H9 (cell line): ENCODE measurements around the gene CTIF. TPM values are rescaled to one million over a fixed set of nuclear protein-coding genes. Genes with fewer than 3 reads are reported as not detected.

Experiments
- DNase-seq: peaks from one replicate; pipeline ENCODE4 v3.0.0-alpha.2; 2017
- H2AFZ ChIP-seq: one replicate; pipeline ENCODE4 v1.6.1; 2013; ENCODE audit warnings: mild to moderate bottlenecking, low read length, control low read depth, moderate library complexity
- H2AK5ac ChIP-seq: 2 replicates; pipeline ENCODE4 v1.6.1; 2013; ENCODE audit warnings: low read length, control low read depth, mixed read lengths; ENCODE audit not compliant: insufficient read length
- H2BK120ac ChIP-seq: one replicate; pipeline ENCODE4 v1.6.1; 2013; ENCODE audit warnings: low read depth, mild to moderate bottlenecking, low read length, control low read depth, inconsistent platforms; ENCODE audit not compliant: poor library complexity, severe bottlenecking
- H2BK12ac ChIP-seq: 2 replicates; pipeline ENCODE4 v1.6.1; 2013; ENCODE audit warnings: low read length, control low read depth, mixed read lengths, low read depth; ENCODE audit not compliant: insufficient read length
- H2BK15ac ChIP-seq: 2 replicates; pipeline ENCODE4 v1.6.1; 2013; ENCODE audit warnings: low read depth, low read length, control low read depth
- H2BK20ac ChIP-seq: one replicate; pipeline ENCODE4 v1.6.1; 2013; ENCODE audit warnings: low read depth, mild to moderate bottlenecking, low read length, control low read depth, inconsistent platforms; ENCODE audit not compliant: poor library complexity, severe bottlenecking
- H2BK5ac ChIP-seq: 2 replicates; pipeline ENCODE4 v1.6.1; 2013; ENCODE audit warnings: low read length, control low read depth, mixed read lengths; ENCODE audit not compliant: insufficient read length
- H3K14ac ChIP-seq: 2 replicates; pipeline ENCODE4 v1.6.1; 2013; ENCODE audit warnings: low read length, control low read depth; ENCODE audit not compliant: insufficient read depth
- H3K18ac ChIP-seq: 2 replicates; pipeline ENCODE4 v1.6.1; 2013; ENCODE audit warnings: low read depth, mild to moderate bottlenecking, mixed read lengths, low read length, control low read depth; ENCODE audit not compliant: insufficient read length
- H3K23ac ChIP-seq: 2 replicates; pipeline ENCODE4 v1.6.1; 2013; ENCODE audit warnings: low read length, control low read depth, mixed read lengths, low read depth; ENCODE audit not compliant: insufficient read length
- H3K23me2 ChIP-seq: 2 replicates; pipeline ENCODE4 v1.6.1; 2013; ENCODE audit warnings: low read depth, mild to moderate bottlenecking, mixed read lengths, low read length, control low read depth; ENCODE audit not compliant: insufficient read length, poor library complexity, severe bottlenecking
- H3K27ac ChIP-seq: 2 replicates; pipeline ENCODE4 v1.5.1; 2013; ENCODE audit warnings: low read length, control low read depth, mixed read lengths, low read depth; ENCODE audit not compliant: insufficient read length
- H3K27me3 ChIP-seq: 2 replicates; pipeline ENCODE4 v1.6.1; 2013; ENCODE audit warnings: low read length, control low read depth, inconsistent platforms; ENCODE audit not compliant: insufficient read depth
- H3K4ac ChIP-seq: 2 replicates; pipeline ENCODE4 v1.6.1; 2013; ENCODE audit warnings: low read depth, mild to moderate bottlenecking, control low read depth, inconsistent platforms, low read length, moderate library complexity
- H3K4me1 ChIP-seq: 2 replicates; pipeline ENCODE4 v1.6.1; 2013; ENCODE audit warnings: low read length, control low read depth, inconsistent platforms; ENCODE audit not compliant: insufficient read depth
- H3K4me2 ChIP-seq: 2 replicates; pipeline ENCODE4 v1.6.1; 2013; ENCODE audit warnings: low read length, control low read depth, mixed read lengths; ENCODE audit not compliant: insufficient read length, insufficient read depth
- H3K56ac ChIP-seq: 2 replicates; pipeline ENCODE4 v1.6.1; 2013; ENCODE audit warnings: low read depth, mild to moderate bottlenecking, mixed read lengths, low read length, control low read depth; ENCODE audit not compliant: insufficient read length
- H3K79me1 ChIP-seq: 2 replicates; pipeline ENCODE4 v1.6.1; 2013; ENCODE audit warnings: low read depth, mild to moderate bottlenecking, moderate library complexity, low read length, control low read depth, inconsistent platforms; ENCODE audit not compliant: insufficient read depth, poor library complexity, severe bottlenecking
- H3K79me2 ChIP-seq: 2 replicates; pipeline ENCODE4 v1.6.1; 2013; ENCODE audit warnings: low read length, control low read depth, inconsistent platforms; ENCODE audit not compliant: insufficient read depth
- H3K9ac ChIP-seq: 2 replicates; pipeline ENCODE4 v1.6.1; 2013; ENCODE audit warnings: low read length, control low read depth, mixed read lengths; ENCODE audit not compliant: insufficient read length; ENCODE audit errors: extremely low read depth
- H3K9me3 ChIP-seq: one replicate; pipeline ENCODE4 v1.6.1; 2013; ENCODE audit warnings: low read depth, low read length, inconsistent platforms; ENCODE audit not compliant: control insufficient read depth
- H3T11ph ChIP-seq: one replicate; pipeline ENCODE4 v1.6.1; 2013; ENCODE audit warnings: mild to moderate bottlenecking, low read length, control low read depth, inconsistent platforms
- H4K20me1 ChIP-seq: one replicate; pipeline ENCODE4 v1.6.1; 2013; ENCODE audit not compliant: control insufficient read depth, insufficient read length, insufficient read depth
- H4K5ac ChIP-seq: 2 replicates; pipeline ENCODE4 v1.6.1; 2013; ENCODE audit warnings: low read depth, mild to moderate bottlenecking, mixed read lengths, low read length, control low read depth; ENCODE audit not compliant: insufficient read length
- H4K8ac ChIP-seq: replicated peaks from 2 replicates; pipeline ENCODE4 v1.6.1; 2013; ENCODE audit warnings: low read length, control low read depth, mixed read lengths, low read depth; ENCODE audit not compliant: insufficient read length
- H4K91ac ChIP-seq: 2 replicates; pipeline ENCODE4 v1.6.1; 2013; ENCODE audit warnings: low read depth, mild to moderate bottlenecking, moderate library complexity, mixed read lengths, low read length, control low read depth; ENCODE audit not compliant: insufficient read length
- H3K27ac Mint-ChIP-seq, 3 experiments: 2 replicates in 2 of 3; 3 replicates in 1 of 3; pipeline ENCODE4 v1.8.0; 2020 to 2021; ENCODE audit warnings: mixed read lengths in 3 of 3, mild to moderate bottlenecking in 1 of 3, moderate library complexity in 1 of 3
- H3K27me3 Mint-ChIP-seq: 2 replicates; pipeline ENCODE4 v1.8.0; 2021; ENCODE audit warnings: low read depth, mild to moderate bottlenecking, moderate library complexity, mixed read lengths
- H3K36me3 Mint-ChIP-seq, 3 experiments: 2 replicates in 2 of 3; 3 replicates in 1 of 3; pipeline ENCODE4 v1.8.0; 2020 to 2021; ENCODE audit warnings: low read depth in 3 of 3, mixed read lengths in 3 of 3; ENCODE audit not compliant: insufficient read depth in 1 of 3
- H3K4me1 Mint-ChIP-seq, 2 experiments: 2 replicates each; pipeline ENCODE4 v1.8.0; 2020; ENCODE audit warnings: mixed read lengths in 2 of 2
- H3K4me3 Mint-ChIP-seq, 2 experiments: 2 replicates in 1 of 2; 3 replicates in 1 of 2; pipeline ENCODE4 v1.8.0; 2020 to 2021; ENCODE audit warnings: mild to moderate bottlenecking in 2 of 2, mixed read lengths in 2 of 2, moderate library complexity in 1 of 2
- H3K9me3 Mint-ChIP-seq, 2 experiments: 2 replicates in 1 of 2; 3 replicates in 1 of 2; pipeline ENCODE4 v1.8.0; 2020; ENCODE audit warnings: mild to moderate bottlenecking in 2 of 2, mixed read lengths in 2 of 2, moderate library complexity in 1 of 2
- CTCF ChIP-seq: fragments of 200-600 bp; sonication (generic); conservative IDR thresholded peaks from 3 replicates; pipeline ENCODE4 v1.8.0; 2021; ENCODE audit warnings: antibody characterized with exemption, mild to moderate bottlenecking
- WGBS: extraction: QIAGEN DNeasy Blood & Tissue Kit; methylation state at CpG from one replicate; pipeline ENCODE4 v1.1.7; 2013; ENCODE audit warnings: missing lambda C conversion rate, low lambda C conversion rate, mixed read lengths; ENCODE audit not compliant: insufficient read length; ENCODE audit errors: extremely low coverage; 5-methylcytosine and 5-hydroxymethylcytosine counted together
- total RNA-seq: library from RNA; stranded (reverse); gene quantifications from 2 replicates; pipeline ENCODE4 v1.2.1, GENCODE V29; 2021

CTIF gene
- total RNA-seq, 1 experiment from 2014 or later, result 15.8 TPM

- H2BK5ac ChIP-seq, result no peak overlapping the region
- no peak overlapping the region for H3K4me2 ChIP-seq
- Mint-ChIP-seq H3K27me3 (peaks cover 3% of the 10 kb centered on the region), H3K4me3 (no peak overlapping the region), H3K36me3 (peaks cover 0 to 4% (median 4%) of the 10 kb centered on the region in 3 experiments; a peak in 2 of 7 replicates), H3K4me1 (peaks cover 3 to 5% of the 10 kb centered on the region in 2 experiments; a peak in 2 of 4 replicates), H3K9me3 (peaks cover 6 to 8% of the 10 kb centered on the region in 2 experiments), H3K27ac (no peak overlapping the region)
- no peaks in the 10 kb centered on the region for H3K27me3 ChIP-seq
- no peaks in the 10 kb centered on the region for H4K20me1 ChIP-seq
- H3K23me2 ChIP-seq, result no peaks in the 10 kb centered on the region
- H3K79me2 ChIP-seq, result no peaks in the 10 kb centered on the region
- H4K5ac ChIP-seq, result no peak overlapping the region
- TF ChIP-seq CTCF, result no peak
- H3T11ph ChIP-seq, result no peak overlapping the region
- H3K27ac ChIP-seq, result no peak overlapping the region
- H2AK5ac ChIP-seq, result no peak overlapping the region
- H2BK12ac ChIP-seq, result no peak overlapping the region
- H3K56ac ChIP-seq, result no peak overlapping the region
- no peak overlapping the region for H4K91ac ChIP-seq
- no peaks in the 10 kb centered on the region for H3K4me1 ChIP-seq
- no peaks in the 10 kb centered on the region for H3K9me3 ChIP-seq
- no peak overlapping the region for H2BK120ac ChIP-seq
- no peak overlapping the region for H3K23ac ChIP-seq
- no peak overlapping the region for H4K8ac ChIP-seq
- no peak overlapping the region for H2BK20ac ChIP-seq
- H3K4ac ChIP-seq, result no peak overlapping the region
- H3K18ac ChIP-seq, result no peak overlapping the region
- no peak overlapping the region for H2BK15ac ChIP-seq
- H3K79me1 ChIP-seq, result no peaks in the 10 kb centered on the region
- H3K14ac ChIP-seq, result no peak overlapping the region
- no CpG with 5 or more reads among the region's 8 CpGs for WGBS
- H2AFZ ChIP-seq, result no peak overlapping the region
- H3K9ac ChIP-seq, result no peak overlapping the region
- no peak for DNase-seq
These were observed 46.0 kb upstream of the CTIF start for GRCh38 chr18:48492880-48493279.
